ENCODE results near the gene STAT5B. TPM values are rescaled to one million over a fixed set of nuclear protein-coding genes. Genes with fewer than 3 reads are reported as not detected.
A peak's percentile ranks its signal among the peaks of the same experiment; 100 is the strongest.

STAT5B gene
- total and polyA plus RNA-seq, 9 of the 15 experiments (the other 6 are each of a cell fraction or from before 2014, with no cell fraction given), result 20.8 to 176 (median 92.4) TPM

GRCh38 chr17:42306385-42306667 lies 30.1 kb upstream of the STAT5B start:
- no TSS peak for BruUV-seq (replicated peaks)
- Histone ChIP-seq H3K9me3 (replicated peaks; ENCODE audit: control insufficient read depth, insufficient read depth, low read depth, low read length) (no peaks in the 10 kb centered on the region), H2AFZ (ENCODE audit: low read depth, low read length) (no peak overlapping the region), H3K4me3 (no peak overlapping the region), H4K20me1 (replicated peaks; ENCODE audit: control insufficient read depth, insufficient read depth, low read length) (no peaks in the 10 kb centered on the region), H3K9ac (ENCODE audit: insufficient read depth in 1 of 2, low read depth in 2 of 2, low read length in 2 of 2) (no peak overlapping the region; a peak in 1 of 4 replicates), H3K27me3 (ENCODE audit: control insufficient read depth in 2 of 2, insufficient read depth in 2 of 2, low read length in 2 of 2) (no peaks in the 10 kb centered on the region), H3K27ac (ENCODE audit: extremely low read depth, low read depth, low read length) (no peak overlapping the region; the same call in 2 of the 3 replicates), H3K4me2 (ENCODE audit: insufficient read depth, low read length) (no peak overlapping the region), H3K79me2 (ENCODE audit: control insufficient read depth, insufficient read depth, low read length) (peaks cover 66% of the 10 kb centered on the region), H3K4me1 (replicated peaks in 1 of 2; ENCODE audit: control insufficient read depth in 2 of 2, insufficient read depth in 2 of 2, low read length in 2 of 2) (peaks cover 27 to 51% of the 10 kb centered on the region in 2 experiments), H3K36me3 (ENCODE audit: control insufficient read depth, insufficient read depth, low read length) (peaks cover 98% of the 10 kb centered on the region), H3K9me1 (ENCODE audit: control insufficient read depth, insufficient read depth, low read length) (no peaks in the 10 kb centered on the region)
- no peak for DNase-seq (ENCODE audit: extremely low read depth in 1 of 4, low spot score in 3 of 4)
- 97% methylated on average over 5 of the region's 5 CpGs for WGBS (ENCODE audit: insufficient coverage, low coverage, missing lambda C conversion rate)
- no peak for FAIRE-seq
- intact Hi-C loops (cut with micrococcal nuclease) (no loop called here), in situ Hi-C loops (cut with MboI) (no loop called here)
- CTCF ChIA-PET (ENCODE audit: low intra/inter-chr PET ratio), result no interaction called here
- POLR2A ChIA-PET, result interaction anchor here (0.6 to 2.0 kb wide), 2 partner anchors 10 to 16 kb away, joined by 3 to 6 read pairs; no protein-coding TSS in a partner anchor
- TF ChIP-seq POLR2A (conservative IDR thresholded peaks at IDR 0.05), result 0 out of 2 replicates have a peak, but pooled peaks have one; percentile 4
- TF ChIP-seq EGR1 (conservative IDR thresholded peaks at IDR 0.05), result no peak
- TF ChIP-seq POLR2G (IDR thresholded peaks at IDR 0.05; ENCODE audit: low read depth, low read length), result peak; percentile 29; the same call in 1 of the 2 replicates
- ATAC-seq, result no peak

DNA sequence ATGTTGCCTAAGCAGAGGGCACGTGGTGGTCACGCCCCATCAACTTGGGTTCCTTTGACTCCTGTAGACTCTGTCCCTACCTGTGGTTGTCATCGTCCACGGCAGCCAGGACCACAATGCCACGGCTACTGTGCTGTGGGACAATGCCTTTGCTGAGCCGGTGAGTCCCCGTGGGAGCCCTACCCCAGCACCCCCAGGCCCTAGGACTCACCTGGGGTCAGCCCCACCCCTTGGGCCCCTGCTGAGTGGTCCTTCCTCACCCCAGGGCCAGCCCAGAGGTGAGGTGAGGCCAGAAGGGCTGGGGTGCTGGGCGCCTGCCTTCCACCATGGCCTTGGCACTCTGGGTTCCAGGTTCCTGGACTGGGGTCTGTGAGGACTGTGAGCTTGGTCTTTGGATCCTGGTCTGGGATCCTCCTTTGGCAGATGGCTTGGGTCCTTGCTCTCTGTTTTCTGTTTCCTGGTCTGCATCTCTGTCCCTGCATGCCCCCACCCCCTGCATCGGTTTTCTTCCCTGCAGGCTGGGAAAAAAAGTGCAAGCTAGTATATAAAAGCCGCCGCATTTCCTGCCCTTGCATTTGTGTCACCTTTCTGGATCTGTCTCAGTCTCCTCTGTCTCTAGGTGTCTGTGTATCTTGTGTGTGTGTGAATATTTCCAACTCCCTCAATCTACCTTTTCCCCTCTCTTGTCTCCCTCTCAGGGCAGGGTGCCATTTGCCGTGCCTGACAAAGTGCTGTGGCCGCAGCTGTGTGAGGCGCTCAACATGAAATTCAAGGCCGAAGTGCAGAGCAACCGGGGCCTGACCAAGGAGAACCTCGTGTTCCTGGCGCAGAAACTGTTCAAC lies 29.6 kb upstream of the STAT5B start:
- Histone ChIP-seq H2AFZ (ENCODE audit: low read depth, low read length) (no peak overlapping the region), H3K9me1 (ENCODE audit: control insufficient read depth, insufficient read depth, low read length) (no peaks in the 10 kb centered on the region), H3K9ac (ENCODE audit: insufficient read depth in 1 of 2, low read depth in 2 of 2, low read length in 2 of 2) (0 out of 4 replicates have a peak overlapping the region, but pooled peaks of 1 of the 2 experiments have one; percentile 2), H3K79me2 (ENCODE audit: control insufficient read depth, insufficient read depth, low read length) (peaks cover 70% of the 10 kb centered on the region), H3K4me1 (replicated peaks in 1 of 2; ENCODE audit: control insufficient read depth in 2 of 2, insufficient read depth in 2 of 2, low read length in 2 of 2) (peaks cover 21 to 49% of the 10 kb centered on the region in 2 experiments), H4K20me1 (replicated peaks; ENCODE audit: control insufficient read depth, insufficient read depth, low read length) (no peaks in the 10 kb centered on the region), H3K4me2 (ENCODE audit: insufficient read depth, low read length) (no peak overlapping the region), H3K27me3 (ENCODE audit: control insufficient read depth in 2 of 2, insufficient read depth in 2 of 2, low read length in 2 of 2) (no peaks in the 10 kb centered on the region), H3K9me3 (replicated peaks; ENCODE audit: control insufficient read depth, insufficient read depth, low read depth, low read length) (no peaks in the 10 kb centered on the region), H3K36me3 (ENCODE audit: control insufficient read depth, insufficient read depth, low read length) (peaks cover 98% of the 10 kb centered on the region), H3K4me3 (no peak overlapping the region), H3K27ac (ENCODE audit: extremely low read depth, low read depth, low read length) (no peak overlapping the region; the same call in 2 of the 3 replicates)
- CTCF ChIA-PET (ENCODE audit: low intra/inter-chr PET ratio), result no interaction called here
- no peak for FAIRE-seq
- no TSS peak for BruUV-seq (replicated peaks)
- DNase-seq (ENCODE audit: extremely low read depth in 1 of 4, low spot score in 3 of 4), result no peak
- in situ Hi-C loops (cut with MboI), result no loop called here
- POLR2A ChIA-PET, result interaction anchor here (0.6 to 2.0 kb wide), 2 partner anchors 9 to 16 kb away, joined by 3 to 6 read pairs; no protein-coding TSS in a partner anchor
- intact Hi-C loops (cut with micrococcal nuclease), result no loop called here
- WGBS (ENCODE audit: insufficient coverage, low coverage, missing lambda C conversion rate), result 93% methylated on average over 10 of the region's 18 CpGs
- ATAC-seq, result no peak
- no peak for TF ChIP-seq CBFA2T3 (IDR thresholded peaks at IDR 0.05)
- TF ChIP-seq HLTF (IDR thresholded peaks at IDR 0.05), result no peak
- TF ChIP-seq NFE2L1 (tag; IDR thresholded peaks at IDR 0.05; ENCODE audit: borderline replicate concordance, low read depth), result no peak
- no peak for TF ChIP-seq NR2C2 (CRISPR knock-in tag; IDR thresholded peaks at IDR 0.05)
- no peak for TF ChIP-seq NR2C2 (tag; IDR thresholded peaks at IDR 0.05)
- no peak for TF ChIP-seq PRPF4 (IDR thresholded peaks at IDR 0.05; ENCODE audit: insufficient read depth, low read depth, low read length, poor library complexity, severe bottlenecking)
- no peak for TF ChIP-seq MXI1 (IDR thresholded peaks at IDR 0.05; ENCODE audit: low read depth, low read length)
- TF ChIP-seq ZNF197 (CRISPR knock-in tag; IDR thresholded peaks at IDR 0.05; ENCODE audit: low read depth), result no peak
- no peak for TF ChIP-seq YY1 (IDR thresholded peaks at IDR 0.05; ENCODE audit: borderline replicate concordance in 1 of 3, control insufficient read depth in 1 of 3, extremely low read depth in 1 of 3, insufficient read depth in 3 of 3, insufficient read length in 1 of 3, insufficient replicate concordance in 2 of 3, low read depth in 1 of 3, low read length in 2 of 3)
- peak; percentile 77 for TF ChIP-seq RBM22 (IDR thresholded peaks at IDR 0.05; ENCODE audit: low read depth, low read length, poor library complexity, severe bottlenecking)
- no peak for TF ChIP-seq HOXB6 (CRISPR knock-in tag; IDR thresholded peaks at IDR 0.05; ENCODE audit: borderline replicate concordance)
- no peak for TF ChIP-seq POLR3A (IDR thresholded peaks at IDR 0.05; ENCODE audit: borderline replicate concordance, extremely low read depth, insufficient read depth, insufficient read length)

All from K562 (cell line).